Esophagus squamous epithelium (tissue), 4 donors: ENCODE data around the gene CCDC15.

Experiments used
- CTCF ChIP-seq, 6 experiments: fragments of 450-650 bp in 4 of 6; fragments of 200-600 bp in 2 of 6; sonication (generic) in 2 of 6; IDR thresholded peaks; one replicate each; pipeline ENCODE4 v1.5.1; 2016 to 2019; ENCODE audit warnings: antibody characterized with exemption in 6 of 6, mild to moderate bottlenecking in 4 of 6, moderate library complexity in 4 of 6
- POLR2A ChIP-seq, 4 donors: fragments of 450-650 bp; IDR thresholded peaks; one replicate each; pipeline ENCODE4 v1.6.1; 2017; ENCODE audit warnings: antibody characterized with exemption in 4 of 4, mild to moderate bottlenecking in 4 of 4, moderate library complexity in 3 of 4

GRCh38 chr11:124971810-124972209 lies 17.8 kb downstream of the CCDC15 start:
- TF ChIP-seq CTCF (IDR thresholded peaks at IDR 0.05) (no peak), POLR2A (IDR thresholded peaks at IDR 0.05) (no peak)
